GM18907 (cell line): ENCODE data around the gene DPEP3.
"Not testable (repeated sequence)": the region's sequence is repeated elsewhere in the genome, so short reads cannot be mapped to it uniquely, and the experiment has no call there.

Experiments used
- ATAC-seq: cut with Tn5 transposase; IDR thresholded peaks from one replicate; pipeline ENCODE4 v1.9.1; 2021; ENCODE audit warnings: mild to moderate bottlenecking, moderate library complexity; ENCODE audit not compliant: unreplicated experiment

Gene DPEP3

DNA sequence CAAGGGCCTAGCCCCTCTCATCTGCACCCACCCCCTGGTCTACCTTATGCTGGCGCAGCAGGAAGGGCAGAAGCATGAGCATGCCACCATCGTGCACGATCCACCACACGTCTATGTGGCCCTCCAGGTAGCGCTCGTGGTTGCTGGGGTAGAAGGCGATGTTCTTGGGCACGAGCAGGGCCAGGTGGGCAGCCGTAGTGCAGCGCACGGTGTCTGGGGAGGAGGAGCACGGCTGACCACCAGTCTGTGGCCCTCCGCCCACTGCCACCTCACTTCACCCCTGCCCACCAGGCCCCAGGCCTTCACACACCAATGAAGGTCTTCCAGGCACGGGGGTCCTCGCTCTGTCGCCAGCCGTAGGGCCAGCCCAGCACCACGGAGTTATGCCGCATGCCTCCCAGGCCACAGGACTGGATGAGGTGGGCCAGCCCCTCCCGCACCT, 34.1 kb downstream of the DPEP3 start:
- ATAC-seq = no peak

DNA sequence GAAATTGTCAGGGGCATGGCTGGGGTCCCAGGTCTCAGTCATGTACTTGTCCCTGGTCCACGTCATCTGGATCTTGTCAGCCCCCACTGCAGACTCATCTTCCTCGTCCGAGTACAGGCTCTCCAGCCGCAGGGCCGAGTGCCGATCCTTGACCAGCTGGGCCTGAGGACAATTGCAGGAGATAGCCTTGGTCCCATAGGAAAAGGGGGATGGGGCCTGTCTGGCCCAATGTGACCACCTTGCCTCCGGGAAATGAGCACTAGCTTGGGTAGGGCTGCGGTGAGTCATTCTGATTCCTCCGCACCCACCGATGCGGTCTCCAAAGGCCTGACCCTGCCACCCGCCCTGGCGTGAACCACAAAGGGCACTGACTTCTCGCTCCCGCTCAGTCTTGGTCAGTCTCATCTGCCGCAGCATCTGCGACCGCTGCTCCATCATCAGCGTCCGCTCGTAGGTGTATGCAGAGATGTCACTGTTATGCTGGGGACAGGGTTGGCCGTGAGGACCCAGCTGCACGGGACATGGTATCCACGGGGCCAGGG, 34.8 kb downstream of the DPEP3 start:
- ATAC-seq = no peak

DNA sequence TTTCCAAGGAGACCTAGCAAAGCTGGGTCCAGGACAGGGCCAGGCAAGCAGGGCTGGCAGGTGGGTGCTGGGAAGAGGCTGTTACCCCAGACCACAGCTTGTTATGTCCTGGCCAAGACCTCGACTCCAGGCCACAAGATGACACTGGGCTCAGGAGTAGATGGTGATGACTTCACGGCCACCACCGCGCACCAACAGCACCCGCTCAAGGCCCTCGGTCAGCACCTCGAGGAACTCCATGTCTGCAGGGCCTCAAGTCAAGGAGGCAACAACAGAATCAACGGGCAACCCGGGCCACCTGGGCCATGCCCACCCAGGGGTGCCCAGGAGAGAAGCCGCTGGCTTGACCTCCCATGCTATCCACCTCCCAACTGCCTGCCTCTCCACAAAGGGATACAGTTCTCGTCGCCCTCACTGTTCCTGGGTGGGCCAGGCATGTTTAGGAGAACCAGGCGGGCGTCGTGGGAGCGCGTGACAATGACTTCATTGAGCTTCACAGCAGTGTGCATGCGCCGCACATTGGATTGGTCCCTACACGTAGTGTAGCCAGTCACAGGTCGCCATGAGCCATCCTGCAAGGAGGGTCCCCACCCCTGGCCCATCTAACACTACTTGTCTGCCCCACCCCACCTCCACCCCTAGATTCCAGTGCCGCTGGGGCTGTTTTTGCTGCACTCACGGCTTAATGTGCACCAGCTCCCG, 35.5 kb downstream of the DPEP3 start:
- ATAC-seq = no peak

DNA sequence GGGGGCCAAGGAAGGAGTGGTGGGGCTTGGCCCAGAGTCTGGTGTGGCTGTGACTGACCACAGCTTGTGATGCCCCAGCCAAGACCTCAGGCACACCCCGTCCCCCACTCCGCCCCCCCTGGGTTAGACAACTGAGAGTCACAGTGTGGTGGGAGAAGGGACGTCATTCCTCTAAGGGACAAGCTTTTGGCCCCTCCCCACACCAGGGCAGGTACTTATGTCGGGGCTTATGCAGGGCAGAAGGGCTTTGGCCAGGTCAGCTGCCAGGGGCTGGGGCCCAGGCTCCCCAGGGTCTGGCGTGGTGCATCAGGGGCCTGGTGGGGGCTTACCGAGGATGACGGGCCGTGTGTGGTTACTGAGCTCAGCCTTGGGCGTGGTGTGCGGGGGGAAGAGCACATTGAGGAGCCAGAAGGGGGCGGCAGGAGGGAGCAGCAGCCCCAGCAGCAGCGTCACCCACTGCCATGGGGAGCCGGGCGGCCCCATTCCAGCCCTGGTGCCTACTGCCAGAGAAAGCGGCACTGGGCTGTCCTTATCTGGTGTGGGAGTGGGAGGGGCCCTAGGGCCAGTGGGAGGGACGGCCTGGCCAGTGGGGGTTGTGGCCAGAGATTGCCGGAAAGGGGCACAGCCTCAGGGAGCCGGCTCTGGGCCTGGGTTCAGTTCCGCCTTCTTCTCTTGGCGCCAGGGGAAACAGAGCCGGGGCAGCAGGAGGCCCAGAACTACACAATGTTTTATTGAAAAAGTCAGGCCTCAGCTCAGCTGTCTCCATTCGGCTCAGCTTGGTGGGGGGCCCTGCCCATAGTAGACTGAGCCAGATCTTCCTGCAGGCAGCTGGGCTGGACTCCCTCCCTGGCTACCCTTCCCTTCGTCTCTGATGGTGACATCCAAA, 36.4 kb downstream of the DPEP3 start, which contains the start of gene LCAT:
TSS of gene LCAT (minus strand) at position 502 of the 886 bp plus-strand sequence. CDS start at position 483, 19 bp downstream.
- ATAC-seq = no peak

DNA sequence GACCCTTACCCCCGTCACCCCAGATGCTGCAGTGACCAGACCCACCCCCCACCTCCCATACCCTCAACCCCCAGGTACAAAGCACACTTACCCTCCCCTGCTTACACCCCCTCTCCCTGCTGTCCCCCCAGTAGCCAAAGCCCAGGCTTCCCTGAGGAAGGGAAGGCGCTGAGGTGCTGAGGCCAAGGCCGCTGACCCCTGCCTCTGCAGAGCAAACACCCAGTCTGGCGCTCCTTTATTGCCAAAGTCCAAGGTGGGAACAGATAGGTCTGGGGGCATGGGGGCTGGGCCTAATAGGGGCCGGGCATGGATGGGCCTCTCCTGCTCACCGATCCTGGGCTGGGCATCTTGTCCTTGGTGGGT, 37.1 kb downstream of the DPEP3 start:
- no peak for ATAC-seq

DNA sequence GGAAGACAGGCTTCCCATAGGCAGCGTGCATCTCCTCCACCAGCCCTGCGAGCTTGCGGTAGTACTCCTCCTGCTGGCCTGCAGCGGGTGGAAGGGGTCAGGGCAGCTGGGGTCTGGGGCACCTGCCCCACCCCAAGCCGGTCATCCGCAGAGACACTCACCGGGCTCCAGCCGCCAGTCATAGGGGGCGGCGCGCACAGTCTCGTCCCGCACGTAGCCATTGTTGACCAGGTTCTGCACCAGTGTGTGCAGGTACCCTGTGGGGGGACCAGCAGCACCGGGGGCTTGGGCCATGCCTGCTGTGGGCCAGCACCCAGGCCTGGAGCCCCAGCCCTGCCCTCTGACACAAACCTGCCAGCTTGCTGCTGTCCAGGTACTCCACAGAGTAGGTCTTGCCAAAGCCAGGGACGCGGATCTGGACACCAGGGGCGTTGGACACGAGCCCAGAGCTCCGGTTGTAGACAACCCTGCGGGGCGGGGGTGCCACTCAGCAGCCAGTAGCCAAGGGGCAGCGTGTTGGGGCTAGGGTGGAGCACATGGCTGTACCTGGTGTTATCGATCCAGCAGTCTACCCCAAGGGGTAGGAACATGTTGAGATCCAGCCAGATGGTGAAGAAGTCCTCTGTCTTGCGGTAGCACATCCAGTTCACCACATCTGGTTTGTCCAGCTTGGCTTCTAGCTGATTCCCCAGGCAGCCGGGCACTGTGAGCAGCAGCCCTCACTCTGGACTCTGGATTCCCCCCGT, 37.6 kb downstream of the DPEP3 start:
- ATAC-seq = no peak

DNA sequence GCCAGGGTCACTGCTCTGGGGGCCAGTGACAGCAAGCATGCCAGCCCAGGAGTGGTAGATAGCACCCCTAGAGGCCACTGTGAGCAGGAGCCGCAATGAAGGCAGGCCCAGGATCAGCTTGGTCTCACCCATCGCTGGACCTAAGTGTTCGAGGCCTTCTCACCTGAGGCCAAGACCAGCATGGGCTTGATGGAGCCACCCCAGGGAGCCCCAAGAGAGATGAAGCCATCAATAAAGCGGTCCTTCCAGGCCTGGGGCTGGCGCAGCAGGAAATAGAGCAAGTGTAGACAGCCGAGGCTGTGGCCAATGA, 38.1 kb downstream of the DPEP3 start:
- ATAC-seq = peak; percentile 40

DNA sequence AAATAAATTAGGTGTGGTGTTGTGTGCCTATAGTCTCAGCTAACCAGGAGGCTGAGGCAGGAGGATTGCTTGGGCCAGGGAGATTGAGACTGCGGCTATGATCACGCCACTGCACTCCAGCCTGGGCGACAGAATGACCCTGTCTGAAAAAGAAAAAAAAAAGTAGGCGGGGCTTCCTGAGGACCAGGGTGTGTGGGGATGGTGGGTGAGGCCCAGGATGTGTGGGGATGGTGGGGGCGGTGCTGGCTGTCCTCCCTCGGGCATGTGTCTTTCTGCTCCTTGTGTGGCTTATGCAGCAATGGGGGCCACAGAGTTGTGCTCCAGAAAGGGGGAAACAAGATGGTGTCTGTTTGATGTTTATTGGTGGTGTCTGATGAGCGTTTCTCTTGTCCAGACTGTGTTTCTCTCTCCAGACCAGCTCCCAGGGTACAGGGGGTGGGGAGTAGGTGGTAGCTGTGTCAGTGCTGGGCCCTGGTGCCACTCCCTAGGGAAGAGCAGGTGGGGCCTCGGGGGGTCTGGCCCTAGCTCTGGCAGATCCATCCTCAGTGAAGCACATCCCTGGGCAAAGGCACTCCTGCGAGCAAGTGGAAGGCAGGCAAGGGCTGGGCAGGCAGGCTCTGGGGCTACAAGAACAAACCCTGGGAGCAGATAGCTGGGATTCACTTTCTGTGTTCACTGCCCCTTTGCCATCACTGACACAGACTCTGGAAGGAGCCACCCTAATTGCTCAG, 38.7 kb downstream of the DPEP3 start:
- no peak for ATAC-seq

DNA sequence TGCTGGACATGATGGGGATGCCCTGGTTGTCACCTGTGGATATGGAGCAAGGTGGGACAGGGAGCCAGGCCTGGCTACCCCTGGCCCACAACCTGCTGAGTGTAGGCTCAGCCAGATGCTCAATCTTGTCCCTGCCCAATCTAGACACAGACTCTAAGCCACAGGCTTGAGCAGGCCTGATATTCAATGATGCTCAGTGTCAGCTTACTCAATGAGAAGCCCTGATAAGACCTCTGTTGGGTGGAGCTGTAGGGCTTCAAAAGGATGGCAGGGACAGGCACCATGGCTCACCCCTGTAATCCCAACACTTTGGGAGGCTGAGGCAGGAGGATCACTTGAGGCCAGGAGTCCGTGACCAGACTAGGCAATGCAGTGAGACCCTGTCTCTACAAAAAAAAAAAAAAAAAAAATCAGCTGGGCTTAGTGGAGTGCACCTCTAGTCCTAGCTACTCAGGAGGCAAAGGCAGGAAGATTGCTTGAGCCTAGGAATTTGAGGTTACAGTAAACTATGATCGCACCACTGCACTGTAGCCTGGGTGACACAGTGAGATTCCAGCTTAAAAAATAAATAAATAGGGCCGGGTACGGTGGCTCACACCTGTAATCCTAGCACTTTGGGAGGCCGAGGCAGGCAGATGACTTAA, 39.7 kb downstream of the DPEP3 start:
- ATAC-seq = no peak

DNA sequence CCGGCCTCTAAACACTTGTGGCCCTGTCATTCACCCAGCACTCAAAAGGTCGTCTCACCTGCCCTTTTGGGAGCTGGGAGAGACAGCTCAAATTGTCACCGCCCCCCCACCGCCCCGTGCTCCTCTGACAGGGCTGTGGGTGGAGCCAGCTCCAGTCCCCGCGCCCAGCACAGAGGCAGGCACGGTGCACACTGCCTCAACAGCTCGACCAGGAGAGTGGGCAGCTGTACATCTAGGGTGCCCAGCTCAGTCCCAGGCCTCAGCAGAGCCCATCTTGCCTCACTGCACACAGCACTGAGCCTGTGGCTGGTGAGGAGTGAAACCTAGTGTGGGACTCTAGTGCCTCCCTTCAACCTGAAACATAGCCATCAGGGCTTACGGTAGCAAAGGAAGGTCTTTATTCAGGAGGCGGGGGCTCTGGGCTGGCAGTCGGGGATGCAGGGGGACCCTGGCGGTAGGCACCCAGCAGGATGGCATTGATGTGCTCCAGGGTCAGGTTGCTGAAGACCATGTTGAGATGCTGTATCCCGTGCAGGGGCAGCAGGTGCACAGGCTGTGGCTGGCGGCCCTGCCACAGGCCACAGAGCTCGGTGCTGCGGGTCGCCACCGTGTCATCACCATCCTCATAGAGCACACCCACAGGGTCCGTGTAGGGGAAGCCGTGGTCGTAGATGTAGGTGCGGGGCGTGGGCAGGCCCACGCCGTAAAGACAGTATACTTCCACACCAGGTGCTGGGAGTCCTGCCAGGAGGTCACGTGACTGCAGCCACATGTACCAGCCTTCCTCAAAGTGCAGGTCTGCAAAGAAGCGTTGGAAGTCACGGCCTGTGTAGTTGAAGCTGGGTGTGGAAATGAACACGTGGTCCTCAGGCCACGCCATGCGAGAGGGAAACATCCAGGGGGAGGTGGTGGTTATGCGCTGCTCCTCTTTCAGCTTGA, 40.5 kb downstream of the DPEP3 start:
- no peak for ATAC-seq

DNA sequence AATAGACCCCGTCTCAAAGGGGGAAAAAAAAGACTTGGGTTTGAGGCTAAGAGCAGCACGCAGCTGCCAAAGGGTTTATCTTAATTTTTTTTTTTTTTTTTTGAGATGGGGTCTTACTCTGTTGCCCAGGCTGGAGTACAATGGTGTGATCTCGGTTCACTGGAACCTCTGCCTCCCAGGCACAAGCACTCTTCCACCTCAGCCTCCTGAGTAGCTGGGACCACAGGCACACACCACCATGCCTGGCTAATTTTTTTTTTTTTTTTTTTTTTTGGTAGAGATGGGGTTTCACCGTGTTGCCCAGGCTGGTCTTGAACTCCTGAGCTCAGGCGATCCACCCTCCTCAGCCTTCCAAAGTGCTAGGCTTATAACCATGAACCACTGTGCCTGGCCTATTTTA, 42.6 kb downstream of the DPEP3 start:
- ATAC-seq = not testable (repeated sequence)

DNA sequence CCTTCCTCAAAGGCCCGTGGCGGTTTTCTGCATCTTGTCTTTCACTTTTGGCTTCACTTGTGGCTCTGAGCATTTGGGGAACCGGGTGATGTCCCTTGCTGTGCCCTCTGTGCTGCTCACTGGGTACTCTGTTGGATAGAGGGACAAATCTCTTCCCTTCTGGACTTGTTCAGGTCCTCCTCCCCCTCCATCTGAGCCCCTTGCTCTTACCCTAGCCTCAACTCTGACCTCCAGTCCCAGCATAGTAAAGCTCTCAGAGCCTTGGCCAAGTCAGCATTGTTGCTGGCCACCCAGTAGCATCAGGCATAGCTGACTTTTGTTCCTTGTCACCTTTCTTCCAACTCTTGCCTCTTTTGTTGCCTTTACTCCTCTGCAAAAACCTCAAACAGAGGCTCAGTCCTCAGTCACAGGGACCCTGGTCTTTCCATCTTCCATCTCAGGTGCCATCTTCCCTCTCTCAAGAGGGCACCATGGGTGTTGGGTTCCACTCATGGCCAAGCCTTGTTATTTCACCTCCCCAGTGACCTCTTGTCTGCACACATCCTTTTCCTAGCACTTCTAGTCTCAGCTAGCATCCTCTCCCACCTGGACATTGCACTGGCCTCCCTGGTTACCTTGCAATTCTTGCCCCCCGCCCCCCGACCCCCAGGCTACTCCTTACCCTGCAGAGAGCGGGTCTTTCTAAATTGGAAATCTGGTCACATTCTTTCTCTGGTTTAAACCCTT, 43.3 kb downstream of the DPEP3 start:
- ATAC-seq = peak; percentile 63

DNA sequence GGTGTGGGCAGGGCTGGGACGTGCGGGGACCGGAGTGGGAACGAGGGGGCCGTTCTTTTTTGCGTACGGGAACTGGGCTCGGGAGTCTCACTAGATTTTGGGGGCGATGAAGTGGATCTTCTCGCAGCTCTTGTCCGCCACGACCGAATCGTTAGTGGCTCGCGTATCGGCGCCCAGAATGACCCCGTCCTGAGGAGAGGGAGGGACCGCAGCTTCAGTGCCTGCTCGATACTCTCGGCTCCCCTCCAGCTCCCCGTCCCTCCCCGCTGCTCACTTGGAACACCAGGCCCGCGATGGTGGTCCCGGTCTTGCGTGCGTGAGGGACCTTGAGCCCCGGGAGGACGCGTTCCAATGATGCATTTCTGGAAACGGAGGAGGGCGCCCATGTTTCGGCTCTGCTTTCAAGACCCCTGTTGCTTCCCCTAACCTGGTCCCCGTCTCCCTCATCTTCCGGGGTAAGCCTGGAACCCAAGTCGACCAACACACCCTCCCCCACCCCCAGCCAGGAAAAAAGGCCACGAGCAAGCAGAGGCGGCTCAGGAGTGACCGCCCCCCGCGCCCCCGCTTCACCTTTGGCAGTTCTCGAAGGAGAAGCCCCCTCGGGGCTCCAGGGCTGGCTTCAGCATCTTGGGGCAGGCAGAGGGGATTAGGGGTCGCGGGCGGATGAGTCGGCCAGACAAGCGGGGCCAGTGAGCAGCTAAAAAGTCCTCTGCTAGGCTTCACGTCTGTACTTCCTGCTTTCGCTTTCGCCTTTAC, 44.0 kb downstream of the DPEP3 start, which contains the start of gene PSMB10:
TSS of gene PSMB10 (minus strand) at position 727 of the 756 bp plus-strand sequence. CDS start at position 626, 101 bp downstream.
- ATAC-seq = peak; percentile 1

DNA sequence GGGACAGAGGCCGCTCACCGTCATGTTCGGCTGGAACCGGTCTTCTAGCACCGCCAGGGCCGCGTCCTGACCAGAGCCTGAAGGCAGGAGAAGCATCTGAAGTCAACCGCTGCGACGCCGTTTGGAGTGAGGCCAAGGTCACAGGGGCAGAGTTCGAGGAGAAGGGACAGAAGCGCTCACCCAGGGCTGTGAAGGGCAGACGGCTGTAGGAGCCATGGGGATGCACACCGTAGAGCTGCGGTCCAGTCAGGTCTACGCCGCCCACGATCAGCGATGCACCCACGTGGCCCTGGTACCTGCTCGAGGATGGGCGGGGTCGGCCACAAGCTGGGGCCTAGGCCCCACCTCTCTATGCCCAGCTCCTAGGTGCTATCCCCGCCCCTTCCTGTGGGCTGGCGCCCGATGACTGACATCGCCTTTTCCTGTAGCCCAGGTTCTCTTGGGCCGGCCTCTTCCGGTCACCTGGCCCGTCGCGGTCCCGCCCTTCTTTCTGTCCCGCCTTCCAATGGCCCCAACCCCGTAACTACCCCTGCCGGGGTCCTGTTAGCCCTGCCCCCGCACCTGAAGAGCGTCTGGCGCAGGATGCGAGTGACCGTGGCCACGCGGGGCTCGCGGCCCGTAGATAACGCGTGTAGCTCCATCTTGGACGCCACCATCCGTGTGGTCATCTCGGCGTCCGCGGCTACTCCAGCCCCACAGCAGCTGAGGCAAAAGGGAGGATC, 44.7 kb downstream of the DPEP3 start:
- ATAC-seq = peak; percentile 87

DNA sequence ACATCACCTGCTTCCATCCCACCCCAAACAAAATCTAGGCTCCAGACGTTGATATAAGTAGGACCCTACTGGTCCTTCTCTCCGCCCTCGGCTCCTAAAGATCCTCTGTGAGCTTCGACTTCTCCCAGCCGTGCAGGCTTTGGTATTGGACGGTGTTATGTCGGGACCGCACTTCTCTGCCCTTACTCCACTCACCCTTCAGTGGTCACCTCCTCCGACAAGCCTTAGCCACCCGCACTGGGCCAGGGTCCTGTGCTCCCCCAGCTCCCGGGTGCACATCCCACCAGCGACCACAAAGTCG, 45.2 kb downstream of the DPEP3 start:
- ATAC-seq = no peak

DNA sequence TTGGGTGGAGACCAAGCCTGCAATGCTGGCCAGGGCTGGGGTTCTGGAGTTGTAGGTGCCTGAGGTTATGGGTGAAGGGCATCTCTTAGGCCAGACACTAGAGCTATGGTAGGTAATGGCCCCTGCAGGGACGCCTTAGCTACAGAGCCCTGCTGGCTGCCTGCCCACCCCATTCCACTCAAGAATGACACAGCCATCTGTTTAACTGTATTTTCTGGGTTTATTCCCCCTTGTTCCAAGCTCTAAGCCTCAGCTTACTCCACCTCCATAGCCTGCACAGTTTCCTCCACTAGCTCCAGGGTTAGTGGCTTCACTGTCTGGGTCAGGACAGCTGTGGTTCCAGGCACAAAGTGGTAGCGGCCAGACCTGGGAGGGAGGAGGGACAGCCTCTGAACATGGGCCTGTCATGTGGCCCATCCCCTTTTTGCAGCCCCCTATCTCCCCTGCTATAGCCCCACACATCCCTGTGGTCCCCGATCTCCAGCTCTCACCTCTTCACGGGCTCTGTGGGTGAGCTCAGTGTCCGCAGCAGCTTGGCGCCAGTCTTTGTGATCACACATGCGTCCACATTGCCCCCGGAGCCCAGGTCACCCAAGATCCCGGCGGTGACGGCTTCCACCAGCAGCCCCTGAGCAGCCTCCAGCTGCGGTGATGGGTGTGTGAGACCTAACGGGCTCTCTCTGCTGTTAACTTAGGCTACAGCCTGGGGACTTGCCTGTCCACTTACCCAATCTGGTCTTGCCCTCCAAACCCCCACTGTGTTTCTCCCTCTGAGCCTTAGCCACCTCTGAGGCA, 45.8 kb downstream of the DPEP3 start:
- no peak for ATAC-seq
